ENCODE results near the gene SLC26A1. TPM values are rescaled to one million over a fixed set of nuclear protein-coding genes. Genes with fewer than 3 reads are reported as not detected.

SLC26A1 gene
- total RNA-seq, 2 donors from 2014 or later: 1.6 TPM

GRCh38 chr4:949656-950055 lies 43.5 kb downstream of the SLC26A1 start:
- peak in 1 of 4 donors; percentile 7 for DNase-seq
- intact Hi-C loops (cut with DNase I): no loop called here
- no peaks in the 10 kb centered on the region for H3K27me3 ChIP-seq
- no peak overlapping the region for H3K27ac ChIP-seq
- peaks cover 14% of the 10 kb centered on the region for H3K4me1 ChIP-seq
- TF ChIP-seq POLR2A (IDR thresholded peaks at IDR 0.05) (no peak), CTCF (IDR thresholded peaks at IDR 0.05) (no peak)
- 86 to 90% methylated on average over 5 to 20 of the region's 20 CpGs for WGBS, 2 donors
- no peaks in the 10 kb centered on the region for H3K9me3 ChIP-seq
- no peak overlapping the region for H3K4me3 ChIP-seq
- ATAC-seq: no peak
- H3K36me3 ChIP-seq (replicated peaks in 1 of 2; ENCODE audit: insufficient read depth in 1 of 2, low read depth in 2 of 2): no peaks in the 10 kb centered on the region

- TF ChIP-seq POLR2A (IDR thresholded peaks at IDR 0.05) (no peak), CTCF (IDR thresholded peaks at IDR 0.05) (no peak)
- intact Hi-C loops (cut with DNase I): no loop called here
- Histone ChIP-seq H3K9me3 (no peaks in the 10 kb centered on the region), H3K4me3 (no peak overlapping the region), H3K4me1 (peaks cover 14% of the 10 kb centered on the region), H3K36me3 (replicated peaks in 1 of 2; ENCODE audit: insufficient read depth in 1 of 2, low read depth in 2 of 2) (no peaks in the 10 kb centered on the region), H3K27ac (peak overlapping the region in 1 of 4 donors; percentile 33), H3K27me3 (no peaks in the 10 kb centered on the region)
- ATAC-seq (no peak), DNase-seq (peak in 1 of 4 donors; percentile 8)
- WGBS, 2 donors: 84 to 85% methylated on average over 5 to 13 of the region's 13 CpGs
Observed at GRCh38 chr4:948936-949300, 44.3 kb downstream of the SLC26A1 start.

- Histone ChIP-seq H3K4me3 (no peak overlapping the region), H3K9me3 (no peaks in the 10 kb centered on the region), H3K27me3 (no peaks in the 10 kb centered on the region), H3K4me1 (peaks cover 14% of the 10 kb centered on the region), H3K36me3 (replicated peaks in 1 of 2; ENCODE audit: insufficient read depth in 1 of 2, low read depth in 2 of 2) (no peaks in the 10 kb centered on the region), H3K27ac (peak overlapping the region in 3 of 4 donors; percentile 0 to 43 (median 33))
- DNase-seq (peak; percentile 49 to 80 (median 72)), ATAC-seq (peak; percentile 72)
- no peak for TF ChIP-seq CTCF (IDR thresholded peaks at IDR 0.05)
- no peak for TF ChIP-seq POLR2A (IDR thresholded peaks at IDR 0.05)
- WGBS, 2 donors: 63 to 94% methylated on average over 12 to 33 of the region's 33 CpGs
- intact Hi-C loops (cut with DNase I): no loop called here
Observed at GRCh38 chr4:948101-948935, 44.9 kb downstream of the SLC26A1 start.

- intact Hi-C loops (cut with DNase I): no loop called here
- DNase-seq (peak in 1 of 4 donors; percentile 9), ATAC-seq (no peak)
- WGBS, 2 donors: 83 to 91% methylated on average over 1 to 18 of the region's 19 CpGs
- TF ChIP-seq CTCF (IDR thresholded peaks at IDR 0.05): no peak
- no peak for TF ChIP-seq POLR2A (IDR thresholded peaks at IDR 0.05)
- peaks cover 14% of the 10 kb centered on the region for H3K4me1 ChIP-seq
- H3K27me3 ChIP-seq: no peaks in the 10 kb centered on the region
- H3K27ac ChIP-seq: peak overlapping the region in 1 of 4 donors; percentile 43
- no peaks in the 10 kb centered on the region for H3K9me3 ChIP-seq
- H3K36me3 ChIP-seq (replicated peaks in 1 of 2; ENCODE audit: insufficient read depth in 1 of 2, low read depth in 2 of 2): no peaks in the 10 kb centered on the region
- H3K4me3 ChIP-seq: no peak overlapping the region
Observed at GRCh38 chr4:947491-947971, 45.7 kb downstream of the SLC26A1 start.

All from body of pancreas (tissue), 4 donors.